SHP77 (cell line): ENCODE data around the gene TMEM214.

Experiments used
- DNase-seq, 2 experiments: peaks; one replicate each; lab custom pipeline; 2025; lab: John Stamatoyannopoulos, UW

TMEM214 gene

GRCh38 chr2:27032495-27033252, at the start of gene TMEM214:
TMEM214 (plus strand) TSS chr2:27032965; CDS start chr2:27033016, 51 bp downstream.
- peak; percentile 78 to 88 for DNase-seq

GRCh38 chr2:26983746-26984145, 49.0 kb upstream of the TMEM214 start:
- DNase-seq, result no peak

- no peak for DNase-seq
These were observed 47.0 kb upstream of the TMEM214 start for GRCh38 chr2:26985807-26986206.

GRCh38 chr2:26986576-26986975, 46.2 kb upstream of the TMEM214 start:
- no peak for DNase-seq

GRCh38 chr2:26988058-26988860, 44.5 kb upstream of the TMEM214 start:
- DNase-seq, result no peak

- DNase-seq, result no peak
These were observed 43.6 kb upstream of the TMEM214 start for GRCh38 chr2:26989156-26989555.

GRCh38 chr2:26991717-26992116, 41.0 kb upstream of the TMEM214 start:
- no peak for DNase-seq

GRCh38 chr2:26993768-26994167, 39.0 kb upstream of the TMEM214 start:
- no peak for DNase-seq

- DNase-seq, result no peak
These were observed 37.8 kb upstream of the TMEM214 start for GRCh38 chr2:26994983-26995382.

GRCh38 chr2:26997394-26997793, 35.4 kb upstream of the TMEM214 start:
- DNase-seq, result no peak

- no peak for DNase-seq
These were observed 34.4 kb upstream of the TMEM214 start for GRCh38 chr2:26998323-26998722.

GRCh38 chr2:27000228-27000627, 32.5 kb upstream of the TMEM214 start:
- no peak for DNase-seq

GRCh38 chr2:27000995-27001394, 31.8 kb upstream of the TMEM214 start:
- no peak for DNase-seq

GRCh38 chr2:27001950-27002349, 30.8 kb upstream of the TMEM214 start:
- no peak for DNase-seq

GRCh38 chr2:27003007-27003406, 29.8 kb upstream of the TMEM214 start:
- no peak for DNase-seq

GRCh38 chr2:27003857-27004256, 28.9 kb upstream of the TMEM214 start:
- DNase-seq, result no peak

GRCh38 chr2:27006602-27007415, 26.0 kb upstream of the TMEM214 start:
- DNase-seq, result no peak

- no peak for DNase-seq
These were observed 25.1 kb upstream of the TMEM214 start for GRCh38 chr2:27007416-27008374.

GRCh38 chr2:27008678-27009077, 24.1 kb upstream of the TMEM214 start:
- no peak for DNase-seq

- DNase-seq, result no peak
These were observed 23.7 kb upstream of the TMEM214 start for GRCh38 chr2:27009083-27009482.

GRCh38 chr2:27009716-27010115, 23.0 kb upstream of the TMEM214 start:
- DNase-seq, result no peak
